Stimulated activated naive CD4-positive, alpha-beta T cell (primary cell): ENCODE measurements around the gene BMX.

Source experiments
- DNase-seq, 6 experiments: peaks; one replicate each; lab custom pipeline; 2025; lab: John Stamatoyannopoulos, UW

Gene BMX

DNA sequence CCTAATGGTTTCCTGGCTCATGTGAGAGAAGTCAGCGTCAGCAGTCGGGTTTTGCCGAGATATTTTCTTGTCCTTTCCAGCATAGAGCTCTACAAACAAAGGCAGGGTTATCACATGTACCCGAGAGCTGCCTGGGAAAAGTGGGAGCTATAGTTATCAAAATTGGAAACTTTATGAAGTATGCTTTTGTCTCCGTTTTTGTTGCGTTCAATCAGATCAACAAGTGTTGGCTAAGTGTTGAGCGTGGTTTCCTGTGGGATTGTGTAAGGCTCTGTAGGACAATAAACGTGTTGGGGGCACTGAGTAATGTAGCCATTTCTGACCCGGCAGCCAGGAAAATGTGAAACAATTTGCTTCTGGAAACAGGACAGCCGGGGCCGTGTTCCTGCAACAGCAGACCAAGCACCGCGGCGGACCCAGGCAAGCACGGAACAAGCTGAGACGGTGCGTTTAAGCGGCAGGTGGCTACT, at the start of gene BMX:
TSS of gene BMX (plus strand) at position 311 of the 470 bp plus-strand sequence. CDS start 7,547 bp downstream, outside the sequence.
- no peak for DNase-seq

DNA sequence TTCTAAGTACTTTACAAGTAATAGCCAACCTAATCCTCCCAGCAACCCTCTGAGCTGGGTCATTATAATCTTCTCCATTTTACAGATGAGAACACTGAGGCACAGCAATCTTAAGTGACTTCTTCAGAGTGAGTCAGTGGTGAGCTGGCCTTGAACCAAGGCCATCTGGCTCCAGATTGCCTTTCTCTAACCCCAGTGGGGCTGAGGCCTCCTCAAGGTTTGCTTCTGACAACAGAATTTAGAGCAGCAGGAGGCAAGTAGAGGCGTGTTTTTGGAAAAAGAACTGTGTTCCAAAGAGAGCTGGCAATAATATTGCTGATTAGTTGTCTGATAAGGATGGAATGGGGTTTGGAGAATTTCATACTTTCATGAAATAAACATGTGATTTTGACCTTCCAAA, 48.7 kb upstream of the BMX start:
- no peak for DNase-seq

DNA sequence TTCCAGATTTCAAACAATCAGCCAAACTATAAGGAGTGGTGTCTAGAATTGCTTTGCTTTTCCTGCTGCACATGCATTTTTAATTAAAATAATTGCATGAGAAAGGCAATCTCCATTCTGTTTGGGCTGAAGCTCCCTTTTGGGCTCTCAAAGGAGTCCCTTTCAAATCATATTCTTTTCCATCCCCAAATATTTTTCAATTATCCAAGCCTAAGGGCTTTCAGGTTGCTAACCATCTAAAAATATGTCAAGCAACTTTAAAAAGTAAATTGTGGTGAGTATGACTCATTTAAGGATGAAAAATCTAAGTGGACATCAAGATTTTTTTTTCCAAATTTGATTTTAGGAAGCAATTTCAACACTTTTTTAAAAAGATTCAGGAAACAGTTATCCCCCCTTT, 35.9 kb upstream of the BMX start:
- no peak for DNase-seq

DNA sequence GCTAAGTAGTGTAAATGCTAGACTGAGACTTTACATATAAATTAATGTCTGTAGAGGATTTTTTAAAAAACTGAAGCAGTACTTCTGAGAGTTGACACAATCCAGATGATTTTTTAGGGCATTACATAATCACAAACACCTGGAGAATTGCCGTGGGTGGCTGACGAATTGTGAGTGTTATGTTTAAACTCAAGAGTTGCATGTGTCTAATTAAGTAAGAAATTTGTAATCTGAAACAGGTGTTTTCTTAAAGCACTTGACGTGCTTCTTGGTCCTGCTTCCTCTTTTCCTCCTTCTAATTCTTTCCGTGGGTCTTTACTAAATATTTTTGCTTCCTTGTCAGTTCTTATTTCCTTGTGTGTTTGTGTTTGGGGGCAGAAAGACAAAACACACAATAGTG, 35.3 kb upstream of the BMX start:
- no peak for DNase-seq

DNA sequence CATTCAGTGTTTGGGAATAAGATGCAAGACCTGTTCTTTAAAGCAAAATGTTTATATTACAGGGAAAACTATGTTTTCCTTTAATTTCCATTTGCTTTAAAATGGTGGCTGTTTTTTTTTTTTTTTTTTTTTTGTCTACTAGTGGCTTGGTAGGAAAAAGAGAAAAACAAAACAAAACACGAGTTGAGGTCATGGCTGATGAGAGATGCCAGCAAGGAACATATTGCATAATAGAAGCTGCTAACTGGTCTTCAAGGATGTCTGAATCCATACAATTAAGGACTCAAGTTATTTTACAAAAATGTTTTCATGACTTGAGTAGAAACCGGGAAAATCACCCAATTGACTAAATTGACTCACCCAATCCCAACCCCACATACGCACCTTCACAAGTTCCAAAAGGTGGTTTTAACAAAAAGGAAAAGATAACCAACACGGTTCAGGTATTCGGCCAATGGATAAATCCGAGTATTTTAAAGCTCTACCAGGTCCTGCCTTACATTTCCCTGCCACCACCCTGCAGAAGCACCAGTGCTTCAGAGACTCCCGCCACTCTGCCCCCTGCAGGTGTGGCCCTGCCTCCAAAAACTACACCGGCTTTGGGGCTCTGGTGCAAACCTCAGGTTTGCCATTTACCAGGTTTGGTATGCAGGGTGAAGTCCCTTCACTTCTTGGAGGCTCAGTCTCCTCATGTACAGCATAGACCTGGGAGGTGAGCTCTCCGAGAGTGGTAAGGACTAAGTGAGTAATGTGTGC, 34.5 kb upstream of the BMX start:
- no peak for DNase-seq

DNA sequence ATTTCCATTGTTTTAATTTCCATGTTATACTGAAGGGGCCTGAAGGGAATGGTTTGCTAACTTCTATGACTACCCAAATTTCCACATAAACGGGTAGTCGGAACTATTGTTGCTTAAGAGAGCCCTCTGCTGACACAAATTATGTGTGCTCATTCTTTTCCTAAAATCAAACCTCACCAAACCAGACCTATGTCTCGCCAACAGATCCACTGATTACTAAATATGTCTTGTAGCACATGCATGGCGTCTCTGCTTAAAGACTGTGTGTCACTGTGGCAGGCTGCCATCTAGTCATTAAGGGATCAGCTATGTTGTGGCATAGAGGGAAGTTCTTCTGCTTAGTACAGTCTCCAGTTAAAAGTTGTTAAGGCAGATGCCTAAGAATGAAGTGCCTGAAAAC, 32.6 kb upstream of the BMX start:
- no peak for DNase-seq

DNA sequence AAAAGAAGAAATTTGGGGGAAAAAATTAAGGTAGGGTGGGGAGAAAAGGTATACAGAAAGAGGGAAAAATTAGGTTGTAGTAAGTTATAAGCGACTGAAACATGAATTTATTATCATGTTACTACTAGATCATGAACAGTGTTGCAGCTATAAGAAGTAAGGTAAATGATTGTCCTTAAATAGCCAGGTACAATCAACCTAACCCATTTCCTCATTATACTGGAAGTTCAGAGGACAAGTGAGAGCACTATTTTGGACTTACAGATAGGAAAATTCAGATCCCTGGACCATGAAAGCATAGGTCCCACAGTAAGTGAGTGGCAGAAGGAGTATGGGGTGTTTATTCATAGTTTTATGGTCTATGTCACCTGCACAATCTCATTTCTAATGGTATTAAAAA, 31.0 kb upstream of the BMX start:
- DNase-seq = no peak

DNA sequence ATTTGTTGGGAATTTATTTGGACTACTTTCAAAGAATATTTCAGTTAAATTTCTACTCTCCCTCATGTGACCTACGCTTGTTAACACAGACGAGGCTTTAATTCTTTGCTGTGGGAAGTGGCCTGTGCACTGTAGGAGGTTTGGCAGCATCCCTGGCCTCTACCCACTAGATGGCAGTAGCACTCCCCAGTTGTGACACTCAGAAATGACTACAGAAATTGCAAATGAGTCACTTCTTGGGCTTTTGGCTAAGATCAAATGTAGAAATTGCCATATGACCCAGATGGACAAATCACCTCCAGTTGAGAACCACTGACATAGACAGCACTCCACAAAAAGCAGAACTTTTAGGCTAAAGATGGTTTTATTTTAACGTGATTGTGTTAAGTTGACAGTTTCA, 29.6 kb upstream of the BMX start:
- DNase-seq = peak in 5 of 6 experiments; percentile 1 to 48 (median 16)

DNA sequence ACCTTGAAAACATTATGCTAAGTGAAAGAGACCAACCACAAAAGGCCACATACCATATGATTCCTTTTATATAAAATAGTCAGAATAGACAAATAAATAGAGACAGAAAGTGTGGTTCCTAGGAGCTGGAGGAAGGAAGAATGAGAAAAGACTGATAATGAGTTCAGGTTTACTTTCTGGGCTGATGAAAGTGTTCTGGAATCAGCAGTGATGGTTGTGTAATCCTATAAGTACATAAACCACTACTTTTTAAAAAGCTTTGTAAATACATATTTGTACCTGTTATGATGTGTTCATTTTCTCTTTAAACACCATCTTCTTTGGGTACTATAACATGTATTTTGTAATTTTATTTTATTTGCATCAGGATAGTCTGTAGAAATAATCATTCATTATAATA, 28.1 kb upstream of the BMX start:
- DNase-seq = no peak

DNA sequence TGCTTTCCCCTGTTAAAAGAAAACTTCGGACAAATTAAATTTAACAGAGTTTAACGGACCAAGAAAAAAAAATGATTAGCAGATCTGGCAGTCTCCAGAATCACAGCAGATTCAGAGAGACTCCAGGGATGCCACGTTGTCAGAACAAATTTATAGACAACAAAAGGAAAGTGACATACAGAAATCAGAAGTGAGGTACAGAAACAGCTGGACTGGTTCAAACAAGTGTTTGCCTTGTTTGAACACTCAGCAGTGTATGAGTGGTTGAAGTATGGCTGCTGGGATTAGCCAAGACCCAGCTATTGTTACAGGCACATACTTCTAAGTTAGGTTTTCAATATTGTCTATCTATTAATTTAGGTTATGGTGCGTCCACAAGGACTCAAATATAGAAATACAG, 26.6 kb upstream of the BMX start:
- no peak for DNase-seq

DNA sequence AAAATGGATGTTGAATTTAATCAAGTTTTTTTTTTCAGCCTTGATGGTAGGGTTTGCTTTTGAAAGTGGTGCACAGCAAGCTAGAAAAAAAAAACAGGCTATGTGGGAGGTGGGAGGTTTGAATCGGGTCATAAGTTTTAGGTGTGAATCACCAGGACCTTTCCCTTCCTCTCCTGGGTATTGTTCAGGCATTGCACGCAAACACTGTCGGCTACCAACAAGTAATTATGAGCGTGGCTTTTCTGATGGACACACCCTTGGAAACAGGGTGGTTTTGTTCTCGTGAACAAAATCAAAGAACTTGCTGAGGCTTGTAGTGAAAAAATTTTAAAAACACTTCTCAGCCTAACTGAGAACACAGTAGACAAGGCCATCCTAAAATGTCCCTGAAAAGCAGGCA, 25.6 kb upstream of the BMX start:
- DNase-seq = no peak

DNA sequence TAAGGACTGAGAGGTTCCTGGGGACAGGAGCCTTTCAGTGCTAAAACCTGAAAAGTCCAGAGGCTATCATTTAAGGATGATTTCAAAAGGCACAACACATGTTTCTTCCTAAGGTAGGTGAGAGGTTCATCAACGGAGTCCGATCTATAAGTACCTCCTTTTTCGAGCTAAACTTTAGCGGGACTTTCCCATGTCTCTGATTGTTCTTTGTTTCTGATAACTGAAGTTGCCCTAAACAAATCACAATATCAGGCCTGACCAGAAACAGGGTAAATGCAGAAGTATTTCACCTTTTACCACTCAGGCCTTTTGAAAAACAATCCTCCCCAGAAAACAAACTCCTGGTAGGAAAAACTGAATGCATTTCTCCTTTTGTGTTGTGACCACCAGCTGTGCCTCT, 25.1 kb upstream of the BMX start:
- DNase-seq = no peak

DNA sequence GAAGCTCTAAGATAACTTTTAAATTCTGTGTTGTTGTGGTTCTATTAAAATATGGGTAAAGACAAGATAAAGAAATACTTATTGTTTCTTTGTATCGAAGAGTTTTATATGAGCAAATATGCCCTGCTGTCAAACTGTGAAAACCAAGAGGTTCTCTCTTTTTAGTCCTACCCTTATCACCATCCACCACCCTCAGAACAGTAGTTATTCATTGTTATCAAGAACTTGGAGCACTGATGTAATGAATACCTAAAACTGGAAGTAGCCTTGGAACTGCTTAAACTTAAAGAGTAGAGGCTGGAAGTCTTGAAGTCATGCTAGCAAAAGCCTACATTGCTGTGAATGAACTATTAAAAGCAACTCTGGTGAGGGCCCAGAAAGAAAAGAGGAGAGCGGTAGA, 16.7 kb upstream of the BMX start:
- DNase-seq = no peak

DNA sequence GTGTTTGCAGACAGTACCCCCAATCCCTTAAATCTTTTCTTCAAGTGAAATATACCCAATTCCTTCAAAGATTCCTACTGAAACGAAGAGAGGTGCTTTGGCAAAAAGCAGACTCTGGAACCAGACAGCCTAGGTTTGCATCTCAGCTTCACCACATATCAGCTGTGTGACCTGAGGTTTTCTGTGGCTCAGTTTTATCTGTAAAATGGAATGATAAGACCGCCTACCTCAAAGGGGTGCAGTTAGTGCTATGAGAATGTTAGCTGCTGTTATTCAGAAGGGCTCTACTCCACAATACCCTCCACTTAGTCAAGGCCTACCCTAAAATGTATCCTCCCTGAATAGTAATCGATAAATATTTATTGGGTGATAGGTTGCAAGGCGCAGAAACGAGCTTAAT, 8.1 kb upstream of the BMX start:
- DNase-seq = no peak

DNA sequence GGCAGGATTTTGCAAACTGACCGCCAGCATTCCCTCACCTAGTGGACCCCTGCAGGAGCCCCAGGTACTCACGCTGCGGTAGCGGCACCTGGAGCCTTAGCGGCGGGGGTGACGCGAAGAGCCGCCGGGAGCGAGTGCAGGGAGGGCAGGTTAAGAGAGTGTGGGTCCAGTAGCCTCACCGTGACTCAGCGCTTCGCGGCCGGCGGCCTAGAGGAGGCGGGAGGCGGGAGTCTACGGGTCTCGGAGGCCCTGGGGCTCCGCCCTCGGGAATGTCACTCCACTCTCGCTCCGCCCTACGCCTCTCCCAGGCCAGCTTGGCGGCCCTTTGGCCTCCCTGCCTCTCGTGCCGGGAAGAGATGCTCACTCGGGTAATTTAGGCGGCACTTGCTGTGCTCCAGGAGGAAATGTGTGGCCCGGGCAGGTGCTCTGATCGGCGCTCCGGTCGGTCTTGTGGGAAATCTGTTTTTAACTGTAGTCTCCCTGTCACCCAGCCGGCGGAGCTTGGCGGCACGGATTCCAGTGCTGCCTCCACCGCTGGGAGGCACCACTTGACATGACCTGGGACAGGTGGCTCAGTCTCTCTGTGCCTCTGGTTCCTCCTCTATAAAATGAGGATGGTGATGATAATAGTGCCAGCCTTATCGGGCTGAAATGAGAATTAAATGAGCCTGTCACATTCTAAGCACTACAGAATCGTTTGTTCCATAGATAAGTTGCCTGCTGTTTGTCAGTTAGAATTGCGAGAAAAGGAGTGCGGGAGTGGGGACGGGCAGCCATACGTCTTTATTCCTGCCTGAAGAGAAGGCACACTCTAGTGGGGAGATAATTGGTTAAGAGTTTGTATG, 7.3 kb upstream of the BMX start, which contains the start of gene PIR:
TSS of gene PIR (minus strand) at position 216 of the 845 bp plus-strand sequence. CDS start 2,076 bp downstream, outside the sequence.
- DNase-seq = peak in 5 of 6 experiments; percentile 0 to 23 (median 7)

DNA sequence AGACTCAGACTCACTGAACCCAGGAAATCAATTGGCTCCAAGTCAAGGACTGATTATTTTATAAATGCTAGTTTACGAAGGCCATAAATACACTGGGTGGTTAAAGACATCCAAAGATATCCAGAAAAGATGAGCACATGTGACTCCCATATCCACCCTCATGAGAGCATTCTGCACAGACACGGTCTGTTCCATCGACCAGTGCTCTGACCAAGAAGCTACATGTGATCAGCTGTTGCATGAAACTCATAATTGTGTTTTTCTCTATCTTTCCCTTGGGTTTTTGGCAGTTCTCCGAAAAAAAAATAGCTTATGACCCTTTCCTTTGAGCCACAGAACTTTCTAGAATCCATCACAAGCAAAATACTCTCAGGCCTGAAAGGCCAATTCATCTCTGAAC, 4.8 kb upstream of the BMX start:
- DNase-seq = no peak

DNA sequence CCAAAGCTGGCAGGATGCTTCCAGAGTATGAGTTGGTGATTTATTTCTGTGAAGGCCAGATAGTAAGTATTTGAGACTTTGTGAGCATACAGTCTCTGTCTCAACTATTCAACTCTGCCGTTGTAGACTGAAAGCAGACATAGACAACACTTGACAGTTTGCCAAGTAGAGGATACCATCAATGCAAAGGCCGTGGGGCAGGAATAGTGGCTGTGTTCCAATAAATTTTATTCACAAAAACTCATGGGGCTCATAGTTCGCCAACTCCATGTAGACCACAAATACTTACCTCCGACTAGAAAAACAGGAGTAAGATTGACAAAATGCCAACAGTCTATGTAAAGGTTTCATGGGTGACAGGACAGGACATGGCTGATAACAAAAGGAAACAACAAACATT, 3.8 kb upstream of the BMX start:
- no peak for DNase-seq

DNA sequence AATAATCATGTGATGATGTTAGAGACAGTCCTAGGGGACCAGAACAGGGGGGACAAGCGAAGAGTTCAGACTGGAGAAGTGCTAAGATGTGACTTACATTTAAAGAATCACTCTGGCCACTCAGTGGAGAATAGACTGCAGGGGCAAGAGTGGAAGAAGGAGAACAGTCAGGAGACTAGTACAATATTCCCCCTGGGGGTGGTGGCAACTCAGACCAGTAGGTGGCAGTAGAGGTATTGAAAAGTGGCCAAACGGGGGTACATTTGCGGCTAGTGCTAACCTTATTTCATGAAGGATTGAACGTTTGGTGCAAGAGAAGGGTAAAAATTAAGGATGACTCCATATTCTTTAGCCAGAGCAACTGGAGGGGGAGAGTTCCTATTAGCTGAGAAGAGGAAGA, 2.7 kb upstream of the BMX start:
- DNase-seq = peak; percentile 0 to 49 (median 14)

DNA sequence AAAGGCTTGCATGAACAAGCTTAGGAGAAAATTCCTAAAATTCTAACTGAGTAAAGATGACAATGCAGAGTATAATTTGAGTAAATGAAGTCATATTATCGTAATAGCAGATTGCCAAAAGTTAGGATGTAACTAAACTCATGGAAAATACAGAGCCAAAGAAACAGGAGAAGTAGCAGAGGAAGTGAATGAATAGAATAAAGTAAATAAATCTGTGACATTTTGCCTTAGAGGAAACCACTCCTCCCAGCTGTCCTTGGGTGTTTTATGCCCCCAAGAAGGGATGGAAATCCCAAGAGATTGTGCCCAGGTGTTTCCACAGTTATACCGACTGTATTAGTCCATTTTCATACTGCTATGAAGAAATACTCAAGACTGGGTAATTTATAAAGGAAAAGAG, 1.9 kb upstream of the BMX start:
- DNase-seq = no peak

DNA sequence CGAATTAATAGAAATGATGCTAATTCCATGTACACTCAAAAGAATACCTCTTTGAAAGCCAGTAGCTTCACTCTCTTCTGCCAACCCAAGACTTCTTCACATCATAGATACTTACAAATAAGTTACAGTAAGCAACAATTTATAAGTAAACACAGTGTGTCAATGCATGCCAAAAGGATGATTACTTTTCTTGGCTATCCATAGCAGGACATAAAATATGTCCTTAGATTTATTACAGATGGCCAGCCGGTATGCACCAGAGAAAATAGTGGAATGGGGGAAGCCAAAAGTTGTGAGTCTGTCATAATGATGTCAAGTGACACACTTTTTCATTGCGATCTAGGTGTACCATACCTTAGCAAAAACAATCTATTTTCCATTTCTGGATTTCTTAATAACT, 631 bp upstream of the BMX start:
- no peak for DNase-seq

DNA sequence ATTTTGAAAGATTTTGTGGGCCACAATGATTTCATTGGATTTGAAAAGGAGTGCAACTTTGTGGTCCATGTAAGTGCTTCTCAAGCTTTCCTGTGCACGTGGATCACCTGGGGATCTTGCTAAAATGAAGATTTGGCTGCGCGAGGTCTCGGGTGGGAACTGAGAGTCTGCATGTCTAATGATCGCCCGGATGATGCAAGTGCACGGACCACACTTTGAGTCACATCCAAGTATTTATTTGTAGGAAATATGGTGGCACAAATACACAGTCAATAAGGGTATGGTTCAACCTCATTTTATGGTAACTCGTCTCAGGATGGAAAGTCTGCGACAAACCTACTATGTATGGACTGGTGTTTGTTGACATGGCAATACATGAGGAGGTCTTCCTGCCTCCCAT, 899 bp downstream of the BMX start:
- no peak for DNase-seq

DNA sequence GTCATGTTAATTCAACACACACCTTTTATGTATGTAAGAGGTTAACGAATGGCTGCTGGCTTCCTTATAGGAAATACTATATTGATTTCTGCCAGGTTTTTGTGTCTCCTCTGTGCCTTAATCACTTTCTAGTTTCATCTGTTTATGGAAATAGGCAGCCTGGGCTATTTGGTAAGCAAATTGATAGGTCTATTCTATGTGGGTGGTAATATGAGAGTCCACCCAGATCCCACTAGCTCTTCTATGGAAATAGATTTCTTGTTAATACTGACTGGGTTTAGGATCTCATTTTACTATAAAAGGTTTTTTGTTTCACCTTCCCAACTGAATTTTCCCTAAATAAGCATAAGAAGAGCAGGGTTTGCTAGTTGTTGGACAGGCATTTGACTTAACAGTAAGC, 4.1 kb downstream of the BMX start:
- no peak for DNase-seq

DNA sequence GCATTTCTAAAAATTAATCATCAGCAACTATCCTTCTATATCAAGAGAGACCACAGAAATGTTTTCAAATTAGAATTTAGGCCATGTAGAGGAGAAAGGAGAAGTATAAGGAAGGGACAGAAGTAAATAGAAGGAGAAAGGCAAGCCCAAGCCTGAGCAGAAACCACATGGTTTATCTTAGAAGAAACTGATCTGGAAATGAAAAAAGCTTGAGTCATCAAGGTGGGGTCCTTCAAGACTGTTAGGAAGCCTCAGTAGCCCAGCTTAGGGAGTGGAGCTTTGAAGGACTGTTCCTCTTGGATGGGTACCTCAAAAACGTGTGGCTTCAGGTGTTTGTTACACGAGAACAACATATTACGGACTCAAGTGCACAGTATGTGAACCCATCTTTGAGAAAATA, 4.5 kb downstream of the BMX start:
- no peak for DNase-seq
